ENCODE results near the gene SPCS3.
"Not testable (repeated sequence)": the region's sequence is repeated elsewhere in the genome, so short reads cannot be mapped to it uniquely, and the experiment has no call there.

SPCS3 gene

DNA sequence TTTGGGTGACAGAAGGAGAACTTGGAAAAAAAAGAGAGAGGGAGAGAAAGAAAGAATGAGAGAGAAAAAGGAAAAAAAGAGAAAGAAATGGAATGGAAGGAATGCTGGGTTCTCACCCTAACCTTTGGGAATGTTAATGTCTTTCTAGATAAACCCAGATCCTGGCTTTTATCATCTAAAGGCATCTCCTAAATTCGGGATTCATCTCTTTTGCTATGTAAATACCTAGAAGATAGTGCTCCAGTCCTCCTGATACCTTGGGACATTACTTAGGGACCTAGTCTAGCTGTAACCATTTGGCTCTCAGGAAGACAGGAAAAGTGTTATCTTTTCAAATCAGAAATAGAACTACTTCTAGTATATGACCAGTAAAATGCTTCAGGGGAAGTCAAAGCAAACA, 15.8 kb upstream of the SPCS3 start:
- no peak for DNase-seq (ENCODE audit: low read depth in 2 of 2)

DNA sequence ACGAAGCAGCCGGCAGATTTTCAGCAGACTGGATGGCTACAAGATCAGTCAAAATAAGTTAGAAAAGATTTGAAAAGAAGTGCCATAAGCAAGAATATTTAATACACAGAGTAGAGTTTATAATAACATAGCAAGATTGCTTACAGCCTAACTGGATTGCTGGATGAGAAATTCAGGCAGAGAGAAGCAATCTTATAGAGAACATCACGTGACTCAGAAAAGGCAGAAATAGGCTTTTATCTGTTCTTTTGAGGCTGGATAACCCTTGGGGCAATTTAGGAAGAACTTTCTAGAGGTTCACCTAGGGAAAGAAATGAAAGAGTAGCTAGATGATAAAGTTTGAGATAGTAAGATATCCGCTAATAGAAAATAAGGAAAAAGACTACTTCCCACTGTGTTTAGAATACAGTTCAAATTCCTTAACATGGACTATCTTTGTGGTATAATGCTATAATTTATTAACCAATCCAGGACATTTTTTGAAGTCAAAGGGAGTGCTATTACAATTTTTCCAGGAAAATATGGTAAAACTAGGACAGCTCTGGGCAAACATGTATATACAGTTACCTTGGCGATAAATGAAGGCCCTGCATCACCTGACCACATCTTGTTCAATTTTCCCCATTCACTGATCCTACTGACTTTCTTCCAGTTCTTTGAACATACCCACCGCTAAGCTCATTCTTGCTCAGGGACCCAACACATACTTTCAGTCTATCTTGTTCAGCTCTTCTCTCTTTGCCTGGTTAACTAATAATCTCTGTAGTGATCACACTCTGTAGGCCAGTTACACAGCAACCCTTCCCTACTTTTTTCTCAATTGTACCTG, 12.7 kb upstream of the SPCS3 start:
- no peak for DNase-seq (ENCODE audit: low read depth in 2 of 2)

DNA sequence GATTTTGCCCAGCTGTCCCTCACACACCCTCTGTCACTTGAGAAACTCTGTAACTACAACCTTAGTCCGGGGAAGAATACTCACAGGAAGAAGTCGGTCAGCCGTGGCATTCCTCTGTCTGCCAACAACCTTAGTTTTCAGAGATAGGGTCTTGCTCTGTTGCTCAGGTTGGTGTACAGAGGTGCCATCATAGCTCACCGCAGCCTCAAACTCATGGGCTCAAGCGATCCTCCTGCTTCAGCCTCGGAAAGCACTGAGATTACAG, 12.2 kb upstream of the SPCS3 start:
- DNase-seq (ENCODE audit: low read depth in 2 of 2), result no peak

DNA sequence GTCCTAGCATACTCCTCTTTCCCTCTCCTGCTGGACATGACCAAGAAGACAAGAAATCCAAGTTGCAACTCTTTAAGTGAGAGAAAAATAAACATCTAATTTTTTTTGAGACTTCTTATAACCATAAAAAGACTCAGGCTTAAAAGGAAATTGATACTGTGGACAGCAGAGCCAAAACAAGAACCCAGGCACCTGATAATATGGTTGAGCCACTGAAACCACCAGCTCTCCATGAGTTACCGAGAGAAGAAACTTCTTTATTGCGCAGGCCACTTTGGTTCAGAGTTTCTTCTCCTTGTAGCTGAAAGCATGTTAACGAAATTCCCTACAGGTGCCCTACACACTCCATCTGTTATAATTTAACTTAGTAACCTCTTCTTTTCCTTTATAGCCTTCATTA, 11.3 kb upstream of the SPCS3 start:
- DNase-seq (ENCODE audit: low read depth in 2 of 2), result no peak

GRCh38 chr4:176309046-176309445, 10.7 kb upstream of the SPCS3 start:
- DNase-seq (ENCODE audit: low read depth in 2 of 2), result no peak

DNA sequence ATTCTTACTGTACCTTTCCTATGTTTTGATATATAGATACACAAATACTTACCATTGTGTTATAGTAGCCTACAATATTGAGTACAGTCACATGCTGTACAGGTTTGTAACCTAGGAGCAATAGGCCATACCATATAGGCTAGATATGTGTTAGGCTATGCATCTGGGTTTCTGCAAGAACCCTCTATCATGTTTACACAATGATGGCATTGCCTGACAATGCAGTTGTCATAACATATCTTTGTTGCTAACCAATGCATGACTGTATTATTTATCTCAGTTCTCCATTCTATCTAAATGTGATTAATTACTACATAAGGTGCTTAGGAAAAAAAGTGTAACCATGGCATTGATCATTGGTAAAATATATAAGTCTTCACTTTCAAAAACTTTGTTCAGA, 10.0 kb upstream of the SPCS3 start:
- DNase-seq (ENCODE audit: low read depth in 2 of 2), result no peak

- no peak for DNase-seq (ENCODE audit: low read depth in 2 of 2)
Observed at GRCh38 chr4:176313596-176314336, 6.0 kb upstream of the SPCS3 start.

- no peak for DNase-seq (ENCODE audit: low read depth in 2 of 2)
Observed at GRCh38 chr4:176319151-176319703, 539 bp upstream of the SPCS3 start.

- DNase-seq (ENCODE audit: low read depth in 2 of 2), result peak; percentile 85
Observed at GRCh38 chr4:176320340-176320975, 692 bp downstream of the SPCS3 start.

GRCh38 chr4:176320976-176321361, 1.2 kb downstream of the SPCS3 start:
- DNase-seq (ENCODE audit: low read depth in 2 of 2), result no peak

GRCh38 chr4:176321589-176321988, 1.8 kb downstream of the SPCS3 start:
- no peak for DNase-seq (ENCODE audit: low read depth in 2 of 2)

DNA sequence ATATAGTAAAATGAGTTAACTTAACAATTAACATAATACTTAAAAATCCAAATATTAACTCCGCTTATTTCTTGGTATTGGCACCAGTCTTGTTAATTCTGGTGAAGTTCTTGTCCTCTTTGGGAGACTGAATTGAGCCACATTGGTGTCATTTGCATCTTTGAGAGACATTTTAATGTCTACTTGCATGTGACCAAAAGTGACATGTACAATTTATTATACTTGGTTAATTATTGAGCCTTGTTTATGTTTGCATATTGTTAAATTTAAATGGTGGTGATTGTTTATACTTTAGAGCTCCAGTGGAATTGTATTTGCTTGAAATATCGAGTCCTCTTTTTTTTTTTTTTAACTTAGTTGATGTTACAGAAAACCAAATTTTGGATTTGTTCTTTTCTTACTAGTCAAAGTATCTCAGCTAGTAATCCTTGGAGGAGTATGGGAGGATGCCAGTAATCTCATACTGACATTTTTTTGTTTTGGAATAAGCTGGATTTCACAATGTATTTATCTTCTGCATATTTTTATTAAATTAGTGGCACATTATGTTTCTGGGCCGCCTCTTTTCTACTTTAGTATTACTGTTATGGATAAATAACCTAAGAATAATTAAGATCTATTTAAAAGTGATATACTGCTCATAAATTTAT, 3.9 kb downstream of the SPCS3 start:
- DNase-seq (ENCODE audit: low read depth in 2 of 2), result no peak

- DNase-seq (ENCODE audit: low read depth in 2 of 2), result not testable (repeated sequence)
Observed at GRCh38 chr4:176324876-176325275, 5.1 kb downstream of the SPCS3 start.

- no peak for DNase-seq (ENCODE audit: low read depth in 2 of 2)
Observed at GRCh38 chr4:176333076-176333475, 13.3 kb downstream of the SPCS3 start.

DNA sequence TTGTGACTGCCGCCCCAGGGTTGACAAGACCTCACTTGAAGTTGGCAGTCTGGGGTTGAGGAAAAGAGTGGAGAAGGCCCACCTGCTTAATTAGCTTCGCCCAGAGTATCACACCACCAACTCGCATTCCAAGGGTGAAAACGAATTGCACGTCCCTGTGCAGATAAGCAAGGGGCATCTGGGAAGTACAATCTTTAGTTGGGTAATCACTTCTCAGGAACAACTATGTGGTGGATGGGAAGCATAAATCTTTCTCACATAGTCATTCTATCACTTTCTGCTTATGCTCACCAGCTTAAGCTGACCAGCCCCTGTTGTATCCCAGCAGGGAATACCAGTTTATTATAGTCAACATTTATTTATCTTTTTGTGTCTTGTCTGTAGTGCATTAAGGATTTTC, 14.3 kb downstream of the SPCS3 start:
- no peak for DNase-seq (ENCODE audit: low read depth in 2 of 2)

GRCh38 chr4:176335421-176335820, 15.7 kb downstream of the SPCS3 start:
- DNase-seq (ENCODE audit: low read depth in 2 of 2), result no peak

- DNase-seq (ENCODE audit: low read depth in 2 of 2), result no peak
Observed at GRCh38 chr4:176339936-176340761, 20.4 kb downstream of the SPCS3 start.

DNA sequence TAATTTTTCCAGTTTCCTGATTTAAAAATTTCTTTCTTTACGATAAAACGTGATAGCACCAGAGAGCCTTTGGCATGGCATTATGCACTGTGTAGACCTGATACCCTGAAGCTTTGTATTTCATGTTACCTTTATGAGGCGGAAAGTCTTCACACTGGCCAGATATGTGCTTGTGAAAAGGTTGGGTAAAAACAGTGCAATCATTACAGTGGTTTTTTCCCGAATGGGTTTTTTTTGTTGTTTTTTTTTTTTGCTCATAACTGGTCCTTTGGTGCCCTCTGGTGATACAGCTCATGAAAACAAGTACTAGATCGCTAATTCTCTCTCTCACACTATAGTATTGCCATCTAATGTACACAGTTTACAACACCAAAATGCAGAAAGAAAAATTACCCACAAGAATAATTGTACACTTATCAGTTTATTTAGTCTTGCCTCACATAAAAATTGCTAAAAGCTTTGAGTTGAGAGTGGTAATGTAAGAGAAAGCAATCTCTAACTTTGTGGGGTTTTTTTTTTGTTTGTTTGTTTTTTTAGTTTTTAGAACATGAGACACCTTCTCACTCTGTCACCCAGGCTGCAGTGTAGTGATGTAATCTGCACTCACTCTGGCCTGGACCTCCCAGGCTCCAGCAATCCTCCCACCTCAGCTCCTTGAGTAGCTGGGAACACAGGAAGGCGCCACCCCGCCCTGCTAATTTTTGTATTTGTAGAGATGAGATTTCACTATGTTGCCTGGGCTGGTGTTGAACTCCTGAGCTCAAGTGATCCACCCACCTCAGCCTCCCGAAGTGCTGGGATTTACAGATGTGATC, 21.3 kb downstream of the SPCS3 start:
- DNase-seq (ENCODE audit: low read depth in 2 of 2), result no peak

DNA sequence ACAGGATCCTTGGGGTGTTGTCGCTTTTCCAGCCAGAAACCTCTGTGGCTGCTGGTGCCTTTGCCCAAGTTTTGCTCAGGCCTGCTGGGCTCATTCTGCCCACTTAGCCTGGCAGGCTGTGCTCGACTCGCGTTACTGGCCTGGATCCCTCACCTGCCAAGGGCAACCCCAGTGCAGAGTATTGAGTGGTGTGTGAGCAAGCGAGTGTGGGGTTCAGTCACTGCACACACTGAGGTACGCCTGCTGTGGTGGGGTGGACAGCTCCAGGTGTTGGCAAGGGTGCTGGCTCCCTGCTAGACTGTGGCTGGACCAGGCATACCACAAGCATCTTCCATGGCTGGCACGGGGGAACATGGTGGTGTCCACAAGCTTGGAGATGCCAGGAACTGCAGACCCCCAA, 22.6 kb downstream of the SPCS3 start:
- DNase-seq (ENCODE audit: low read depth in 2 of 2), result no peak

DNA sequence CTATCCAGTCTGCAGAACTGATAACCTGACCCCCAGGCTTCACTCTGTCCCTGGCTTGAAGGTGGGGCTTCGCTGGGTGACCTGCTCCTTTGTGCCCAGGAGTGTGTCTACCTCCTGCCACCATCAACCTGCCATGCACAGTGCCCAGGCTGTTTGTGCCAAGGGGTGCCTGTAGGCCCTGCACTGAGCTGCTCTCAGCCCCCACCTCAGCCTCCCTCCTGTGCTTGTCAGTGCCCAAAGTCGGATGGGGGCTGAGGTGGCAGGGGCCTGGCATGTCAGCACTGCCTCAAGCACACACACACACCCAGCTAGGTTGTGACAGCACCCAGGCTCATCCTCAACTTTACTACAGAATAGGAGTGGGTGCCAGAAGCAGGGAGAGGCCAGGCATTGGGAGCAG, 23.5 kb downstream of the SPCS3 start:
- DNase-seq (ENCODE audit: low read depth in 2 of 2), result no peak
